ENCODE data around the gene PTPRO.

GRCh38 chr12:15602051-15602672 lies 279.9 kb downstream of the PTPRO start:
- no peak for TF ChIP-seq CTCF (IDR thresholded peaks at IDR 0.05; ENCODE audit: low read depth, low read length)
- TF ChIP-seq MAX (IDR thresholded peaks at IDR 0.05; ENCODE audit: low read depth, low read length): no peak
- TF ChIP-seq MYC (IDR thresholded peaks at IDR 0.05; ENCODE audit: low read depth, low read length): no peak
- TF ChIP-seq POLR2A (IDR thresholded peaks at IDR 0.05; ENCODE audit: extremely low read depth, insufficient read length): no peak

Data from NB4 (cell line).